Neutrophil (primary cell): ENCODE data around the gene GRM1.

Experiments used
- H3K27ac ChIP-seq: fragments of 200-600 bp; sonication (generic); 2 replicates; pipeline ENCODE4 v1.5.1; 2016; ENCODE audit warnings: mild to moderate bottlenecking, moderate library complexity
- H3K27me3 ChIP-seq: fragments of 200-600 bp; sonication (generic); 2 replicates; pipeline ENCODE4 v1.6.0; 2016; ENCODE audit warnings: mild to moderate bottlenecking
- H3K36me3 ChIP-seq: fragments of 200-600 bp; sonication (generic); 2 replicates; pipeline ENCODE4 v1.5.1; 2017
- H3K4me1 ChIP-seq, 2 experiments: fragments of 200-600 bp in 1 of 2; sonication (generic) in 1 of 2; 1 replicate in 1 of 2; 2 replicates in 1 of 2; pipeline versions ENCODE4 v1.5.1 to v1.6.1; 2013 to 2016; ENCODE audit warnings: low read depth in 1 of 2, low read length in 1 of 2, mild to moderate bottlenecking in 1 of 2, moderate library complexity in 1 of 2; ENCODE audit not compliant: control insufficient read depth in 1 of 2, insufficient read depth in 1 of 2
- H3K4me3 ChIP-seq, 2 experiments: fragments of 200-600 bp in 1 of 2; sonication (generic) in 1 of 2; 1 replicate in 1 of 2; 2 replicates in 1 of 2; pipeline ENCODE4 v1.5.1; 2013 to 2016; ENCODE audit warnings: low read depth in 1 of 2, low read length in 1 of 2, mild to moderate bottlenecking in 1 of 2, moderate library complexity in 1 of 2
- H3K9me3 ChIP-seq: fragments of 200-600 bp; sonication (generic); 2 replicates; pipeline ENCODE4 v1.5.1; 2016
- TF ChIP-seq, protein P1 (sequence below): fragments of 200-600 bp; sonication (generic); IDR thresholded peaks from 2 replicates; pipeline ENCODE4 v1.5.1; 2016; ENCODE audit warnings: antibody characterized with exemption

The GRM1 gene

DNA sequence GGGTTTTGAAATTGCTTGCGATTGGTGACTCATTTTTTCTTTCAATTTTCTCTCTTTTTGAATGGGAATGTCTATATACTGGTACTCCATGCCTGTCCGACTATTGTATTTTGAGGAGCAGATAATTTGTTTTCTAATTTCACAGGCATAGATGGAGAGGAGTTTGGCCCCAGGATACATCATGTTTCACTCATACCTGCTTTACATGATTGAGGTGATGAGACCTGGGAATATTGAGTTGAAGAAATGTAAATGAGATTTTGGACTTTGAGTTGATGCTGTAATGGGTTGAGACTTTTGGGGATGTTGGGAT, 261.7 kb downstream of the GRM1 start:
- TF ChIP-seq, protein P1, sequence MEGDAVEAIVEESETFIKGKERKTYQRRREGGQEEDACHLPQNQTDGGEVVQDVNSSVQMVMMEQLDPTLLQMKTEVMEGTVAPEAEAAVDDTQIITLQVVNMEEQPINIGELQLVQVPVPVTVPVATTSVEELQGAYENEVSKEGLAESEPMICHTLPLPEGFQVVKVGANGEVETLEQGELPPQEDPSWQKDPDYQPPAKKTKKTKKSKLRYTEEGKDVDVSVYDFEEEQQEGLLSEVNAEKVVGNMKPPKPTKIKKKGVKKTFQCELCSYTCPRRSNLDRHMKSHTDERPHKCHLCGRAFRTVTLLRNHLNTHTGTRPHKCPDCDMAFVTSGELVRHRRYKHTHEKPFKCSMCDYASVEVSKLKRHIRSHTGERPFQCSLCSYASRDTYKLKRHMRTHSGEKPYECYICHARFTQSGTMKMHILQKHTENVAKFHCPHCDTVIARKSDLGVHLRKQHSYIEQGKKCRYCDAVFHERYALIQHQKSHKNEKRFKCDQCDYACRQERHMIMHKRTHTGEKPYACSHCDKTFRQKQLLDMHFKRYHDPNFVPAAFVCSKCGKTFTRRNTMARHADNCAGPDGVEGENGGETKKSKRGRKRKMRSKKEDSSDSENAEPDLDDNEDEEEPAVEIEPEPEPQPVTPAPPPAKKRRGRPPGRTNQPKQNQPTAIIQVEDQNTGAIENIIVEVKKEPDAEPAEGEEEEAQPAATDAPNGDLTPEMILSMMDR, result no peak
- Histone ChIP-seq H3K27me3 (no peaks in the 10 kb centered on the region), H3K4me1 (no peaks in the 10 kb centered on the region), H3K9me3 (no peaks in the 10 kb centered on the region), H3K27ac (no peak overlapping the region), H3K4me3 (no peak overlapping the region), H3K36me3 (no peaks in the 10 kb centered on the region)

DNA sequence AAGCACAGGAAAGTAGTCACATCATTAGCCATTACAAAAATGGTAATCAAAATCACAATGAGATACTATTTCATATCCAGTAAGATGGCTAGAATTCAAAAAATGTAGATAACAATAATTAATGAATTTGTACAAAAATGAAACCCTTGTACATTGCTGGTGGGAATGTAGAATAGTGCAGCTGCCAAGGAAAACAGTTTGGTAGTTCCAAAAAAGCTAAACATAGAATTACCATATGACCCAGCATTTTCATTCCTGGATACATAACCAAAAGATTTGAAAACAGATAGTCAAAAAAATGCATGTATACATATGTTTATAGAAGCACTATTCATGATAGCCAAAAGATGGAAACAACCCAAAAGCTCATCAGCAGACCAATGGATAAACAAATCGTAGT, 263.6 kb downstream of the GRM1 start:
- H3K27ac ChIP-seq, result no peak overlapping the region
- H3K27me3 ChIP-seq, result no peaks in the 10 kb centered on the region
- no peaks in the 10 kb centered on the region for H3K9me3 ChIP-seq
- no peak overlapping the region for H3K4me3 ChIP-seq
- no peaks in the 10 kb centered on the region for H3K4me1 ChIP-seq
- TF ChIP-seq, protein P1, result no peak
- no peaks in the 10 kb centered on the region for H3K36me3 ChIP-seq

DNA sequence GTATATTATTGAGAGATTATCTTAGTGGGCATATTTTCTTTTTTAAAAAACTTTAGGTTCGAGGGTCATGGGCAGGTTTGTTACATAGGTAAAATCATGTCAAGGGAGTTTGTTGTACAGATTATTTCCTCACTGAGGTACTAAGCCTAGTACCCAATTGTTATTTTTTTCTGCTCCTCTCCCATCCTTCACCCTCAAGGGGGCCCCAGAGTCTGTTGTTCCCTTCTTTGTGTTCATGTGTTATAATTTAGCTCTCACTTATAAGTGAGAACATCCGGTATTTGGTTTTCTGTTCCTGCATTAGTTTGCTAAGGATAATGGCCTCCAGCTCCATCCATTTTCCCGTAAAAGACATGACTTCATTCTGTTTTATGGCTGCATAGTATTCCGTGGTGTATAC, 266.8 kb downstream of the GRM1 start:
- TF ChIP-seq, protein P1, result no peak
- Histone ChIP-seq H3K4me3 (no peak overlapping the region), H3K27me3 (no peaks in the 10 kb centered on the region), H3K9me3 (no peaks in the 10 kb centered on the region), H3K36me3 (no peaks in the 10 kb centered on the region), H3K4me1 (no peaks in the 10 kb centered on the region), H3K27ac (no peak overlapping the region)

DNA sequence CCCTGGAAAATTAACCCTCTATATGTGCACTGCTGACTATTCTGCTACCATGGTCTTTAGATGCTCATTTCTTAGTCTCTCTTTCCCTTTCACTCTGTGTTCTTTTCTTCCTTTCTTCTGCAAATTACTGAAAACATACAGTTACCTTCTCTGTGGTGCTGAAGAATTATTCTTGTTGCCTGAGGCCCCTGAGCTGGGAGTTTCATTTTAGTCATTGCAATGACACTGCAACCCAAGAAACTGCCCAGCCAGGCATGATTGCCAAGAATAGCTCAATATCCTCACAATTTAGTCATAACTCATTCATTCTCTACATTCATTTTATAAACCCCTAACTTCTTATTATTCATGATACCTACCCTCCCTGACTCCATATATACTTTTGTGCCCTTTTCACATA, 269.0 kb downstream of the GRM1 start:
- Histone ChIP-seq H3K4me1 (no peaks in the 10 kb centered on the region), H3K9me3 (no peaks in the 10 kb centered on the region), H3K36me3 (no peaks in the 10 kb centered on the region), H3K27ac (no peak overlapping the region), H3K4me3 (no peak overlapping the region), H3K27me3 (no peaks in the 10 kb centered on the region)
- TF ChIP-seq, protein P1, result no peak

DNA sequence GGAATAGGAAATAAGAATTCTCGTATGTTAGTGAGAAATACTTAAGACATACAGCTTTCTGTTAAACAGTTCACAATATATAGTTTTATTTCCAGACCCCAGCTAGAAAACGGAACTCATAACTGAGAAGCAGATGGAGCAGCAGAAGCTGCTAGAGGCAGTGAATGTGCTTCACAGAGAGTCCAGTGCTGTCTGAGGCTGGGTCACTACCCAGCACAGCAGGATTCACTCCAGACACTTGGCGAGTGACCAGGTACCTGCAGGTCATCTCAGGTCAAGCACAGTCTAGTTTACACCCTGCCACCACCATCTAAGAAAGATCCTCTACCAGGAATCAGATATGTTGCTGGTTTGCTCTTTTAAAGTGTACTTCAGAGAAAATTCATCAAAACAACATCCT, 271.7 kb downstream of the GRM1 start:
- Histone ChIP-seq H3K4me1 (no peaks in the 10 kb centered on the region), H3K36me3 (no peaks in the 10 kb centered on the region), H3K27ac (no peak overlapping the region), H3K27me3 (no peaks in the 10 kb centered on the region), H3K9me3 (no peaks in the 10 kb centered on the region), H3K4me3 (no peak overlapping the region)
- TF ChIP-seq, protein P1, result no peak

DNA sequence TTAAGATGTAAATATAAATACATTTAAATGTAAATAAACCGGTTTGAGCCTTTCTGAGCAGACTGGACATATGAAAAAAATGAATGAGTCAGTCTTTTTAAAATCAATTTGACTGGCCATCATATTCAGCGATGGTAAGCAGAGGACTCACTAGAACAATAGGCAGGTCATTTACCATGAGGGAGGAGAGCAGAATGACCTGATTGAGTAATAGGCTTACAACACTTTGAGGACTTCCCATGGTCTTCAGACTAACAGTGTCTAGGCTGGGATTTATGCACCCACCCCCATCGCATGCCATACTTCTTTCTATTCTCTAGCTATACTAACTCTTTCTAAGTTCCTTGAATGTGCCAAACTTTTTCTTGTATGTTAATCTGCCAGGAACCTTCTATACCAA, 272.9 kb downstream of the GRM1 start:
- Histone ChIP-seq H3K27ac (no peak overlapping the region), H3K27me3 (no peaks in the 10 kb centered on the region), H3K9me3 (no peaks in the 10 kb centered on the region), H3K36me3 (no peaks in the 10 kb centered on the region), H3K4me3 (no peak overlapping the region), H3K4me1 (no peaks in the 10 kb centered on the region)
- TF ChIP-seq, protein P1, result no peak
